HEK293 (cell line): ENCODE data around the gene FBXL15.
A peak's percentile ranks its signal among the peaks of the same experiment; 100 is the strongest.

ENCODE experiments used
- HIC1 ChIP-seq: fragments of 450-650 bp; formaldehyde crosslinking; IDR thresholded peaks from 2 replicates; pipeline ENCODE4 v1.5.1; 2016; ENCODE audit warnings: missing biosample characterization, missing genetic modification characterization
- PRDM2 ChIP-seq: fragments of 450-650 bp; formaldehyde crosslinking; IDR thresholded peaks from 2 replicates; pipeline ENCODE4 v1.5.1; 2016; ENCODE audit warnings: missing biosample characterization, missing genetic modification characterization, borderline replicate concordance
- RBAK ChIP-seq: fragments of 450-650 bp; formaldehyde crosslinking; IDR thresholded peaks from 2 replicates; pipeline ENCODE4 v1.5.1; 2016; ENCODE audit warnings: missing biosample characterization, missing genetic modification characterization
- SCRT1 ChIP-seq: fragments of 450-650 bp; formaldehyde crosslinking; IDR thresholded peaks from 2 replicates; pipeline ENCODE4 v1.5.1; 2016; ENCODE audit warnings: missing biosample characterization, missing genetic modification characterization, borderline replicate concordance
- SETDB1 ChIP-seq: IDR thresholded peaks from one replicate; pipeline ENCODE4 v1.6.1; 2017; ENCODE audit warnings: mild to moderate bottlenecking, low read length, moderate library complexity, mixed read lengths; ENCODE audit not compliant: insufficient read length
- SP2 ChIP-seq: fragments of 450-650 bp; formaldehyde crosslinking; IDR thresholded peaks from 2 replicates; pipeline ENCODE4 v1.5.1; 2016; ENCODE audit warnings: missing biosample characterization, missing genetic modification characterization
- ZBTB7A ChIP-seq: fragments of 450-650 bp; formaldehyde crosslinking; IDR thresholded peaks from 2 replicates; pipeline ENCODE4 v1.5.1; 2016; ENCODE audit warnings: low read depth, missing biosample characterization, missing genetic modification characterization
- ZIC2 ChIP-seq: fragments of 450-650 bp; formaldehyde crosslinking; IDR thresholded peaks from 2 replicates; pipeline ENCODE4 v1.5.1; 2016; ENCODE audit warnings: missing biosample characterization, missing genetic modification characterization
- ZNF157 ChIP-seq: fragments of 450-650 bp; formaldehyde crosslinking; IDR thresholded peaks from 2 replicates; pipeline ENCODE4 v1.5.1; 2016; ENCODE audit warnings: missing biosample characterization, missing genetic modification characterization
- ZNF19 ChIP-seq: fragments of 450-650 bp; formaldehyde crosslinking; IDR thresholded peaks from 2 replicates; pipeline ENCODE4; 2016; ENCODE audit warnings: missing biosample characterization, missing genetic modification characterization, low read depth
- ZNF211 ChIP-seq: fragments of 450-650 bp; formaldehyde crosslinking; IDR thresholded peaks from 2 replicates; pipeline ENCODE4 v1.5.1; 2016; ENCODE audit warnings: low read depth, missing biosample characterization, missing genetic modification characterization
- ZNF223 ChIP-seq: fragments of 450-650 bp; formaldehyde crosslinking; IDR thresholded peaks from 2 replicates; pipeline ENCODE4 v1.5.1; 2016; ENCODE audit warnings: missing biosample characterization, missing genetic modification characterization
- ZNF23 ChIP-seq: fragments of 450-650 bp; formaldehyde crosslinking; IDR thresholded peaks from 2 replicates; pipeline ENCODE4 v1.5.1; 2016; ENCODE audit warnings: missing biosample characterization, missing genetic modification characterization, borderline replicate concordance
- ZNF280C ChIP-seq: fragments of 450-650 bp; formaldehyde crosslinking; IDR thresholded peaks from 2 replicates; pipeline ENCODE4 v1.5.1; 2016; ENCODE audit warnings: missing biosample characterization, missing genetic modification characterization
- ZNF335 ChIP-seq: fragments of 450-650 bp; formaldehyde crosslinking; conservative IDR thresholded peaks from 2 replicates; pipeline ENCODE4 v1.5.1; 2016; ENCODE audit warnings: missing biosample characterization, missing genetic modification characterization
- ZNF37A ChIP-seq: fragments of 450-650 bp; IDR thresholded peaks from 2 replicates; pipeline ENCODE4 v1.5.1; 2018; ENCODE audit warnings: missing biosample characterization, missing genetic modification characterization
- ZNF416 ChIP-seq: fragments of 450-650 bp; formaldehyde crosslinking; IDR thresholded peaks from 2 replicates; pipeline ENCODE4 v1.5.1; 2016; ENCODE audit warnings: missing biosample characterization, missing genetic modification characterization
- ZNF423 ChIP-seq: fragments of 450-650 bp; formaldehyde crosslinking; IDR thresholded peaks from 2 replicates; pipeline ENCODE4 v1.5.1; 2016; ENCODE audit warnings: missing biosample characterization, missing genetic modification characterization
- ZNF518A ChIP-seq: fragments of 450-650 bp; formaldehyde crosslinking; conservative IDR thresholded peaks from 2 replicates; pipeline ENCODE4 v1.5.1; 2016; ENCODE audit warnings: low read depth, missing biosample characterization, missing genetic modification characterization
- ZNF561 ChIP-seq: fragments of 450-650 bp; IDR thresholded peaks from 2 replicates; pipeline ENCODE4 v1.5.1; 2018; ENCODE audit warnings: missing biosample characterization, missing genetic modification characterization, borderline replicate concordance
- ZNF571 ChIP-seq: fragments of 450-650 bp; formaldehyde crosslinking; IDR thresholded peaks from 2 replicates; pipeline ENCODE4 v1.5.0; 2017; ENCODE audit warnings: missing biosample characterization, missing genetic modification characterization
- ZNF629 ChIP-seq: fragments of 450-650 bp; formaldehyde crosslinking; IDR thresholded peaks from 2 replicates; pipeline ENCODE4 v1.5.1; 2017; ENCODE audit warnings: missing biosample characterization, missing genetic modification characterization
- ZNF660 ChIP-seq: fragments of 450-650 bp; IDR thresholded peaks from 2 replicates; pipeline ENCODE4 v1.5.1; 2018; ENCODE audit warnings: missing biosample characterization, mild to moderate bottlenecking, missing genetic modification characterization
- ZSCAN30 ChIP-seq: fragments of 450-650 bp; IDR thresholded peaks from 2 replicates; pipeline ENCODE4 v1.5.1; 2018; ENCODE audit warnings: missing biosample characterization, mild to moderate bottlenecking, missing genetic modification characterization, moderate library complexity

Gene FBXL15

GRCh38 chr10:102419269-102420180 is 1.1 kb upstream of the FBXL15 start (continued):
- TF ChIP-seq ZBTB7A (tag by site-specific recombination) (peak; percentile 93), ZIC2 (tag by site-specific recombination) (peak; percentile 35; the same call in 1 of the 2 replicates), ZNF335 (tag by site-specific recombination) (peak; percentile 74), ZNF211 (tag by site-specific recombination) (no peak), ZNF518A (tag by site-specific recombination) (no peak), HIC1 (tag by site-specific recombination) (no peak), ZNF19 (no peak), SCRT1 (tag by site-specific recombination) (no peak), ZNF157 (no peak), ZNF23 (no peak), SETDB1 (no peak), ZNF561 (tag by site-specific recombination) (peak; percentile 66; the same call in 1 of the 2 replicates), ZNF416 (no peak), ZNF660 (no peak), ZNF423 (no peak), ZSCAN30 (tag by site-specific recombination) (peak; percentile 62; the same call in 1 of the 2 replicates), SP2 (tag by site-specific recombination) (no peak; the same call in 1 of the 2 replicates), PRDM2 (tag by site-specific recombination) (no peak), ZNF629 (no peak; the same call in 1 of the 2 replicates), ZNF280C (tag by site-specific recombination) (no peak), ZNF223 (tag by site-specific recombination) (no peak), RBAK (tag by site-specific recombination) (no peak), ZNF37A (no peak), ZNF571 (tag by site-specific recombination) (no peak)
